Mucosa of descending colon (tissue), 3 donors: ENCODE measurements around the gene TMEM50B. TPM values are rescaled to one million over a fixed set of nuclear protein-coding genes. Genes with fewer than 3 reads are reported as not detected.

Source experiments
- ATAC-seq: fragments of 200-7000 bp; cut with Tn5 transposase; one replicate; pipeline ENCODE4 v1.9.1; 2020; ENCODE audit warnings: mild to moderate bottlenecking, moderate library complexity
- DNase-seq, 3 donors: peaks; one replicate each; pipeline ENCODE4 v3.0.0-alpha.2; 2020
- H3K36me3 ChIP-seq: fragments of 200-600 bp; one replicate; pipeline ENCODE4 v1.8.0; 2021; ENCODE audit warnings: low read depth, mild to moderate bottlenecking
- H3K4me1 ChIP-seq: fragments of 200-600 bp; one replicate; pipeline ENCODE4 v1.8.0; 2021; ENCODE audit warnings: low read depth, mild to moderate bottlenecking
- H3K4me3 ChIP-seq: fragments of 200-600 bp; one replicate; pipeline ENCODE4 v1.8.0; 2021; ENCODE audit warnings: mild to moderate bottlenecking
- H3K9me3 ChIP-seq: fragments of 200-600 bp; one replicate; pipeline ENCODE4 v1.8.0; 2021; ENCODE audit warnings: mild to moderate bottlenecking
- CTCF ChIP-seq: fragments of 200-600 bp; IDR thresholded peaks from one replicate; pipeline ENCODE4 v1.8.0; 2022; ENCODE audit warnings: antibody characterized with exemption, mild to moderate bottlenecking
- intact Hi-C, 2 donors: fragments of 100-400 bp; cut with DNase I in 1 of 2; cut with micrococcal nuclease in 1 of 2; formaldehyde crosslinking; loops; one replicate each; pipeline versions ENCODE4 v1.11.0 to v1.11.1; 2022; cut with DNase I, micrococcal nuclease
- total RNA-seq, 3 donors: library from RNA; stranded (reverse); fragmentation: NEBNext Ultra II Directional in 2 of 3; extraction: Animal tissue kit (Norgen Biotek cat#: 25700) in 2 of 3; gene quantifications; one replicate each; pipeline versions ENCODE4 v1.2.1 to v1.2.4, GENCODE V29; 2021 to 2023
- donor health status: DM: no; HTN: no; CAD: no; lungs with moderate emphysema.
- donor health status: DM: no; HTN: no; CAD: no.
- donor health status: DM: no; HTN: yes; CAD: no.

TMEM50B gene
- total RNA-seq, 3 donors from 2014 or later, result 40.5 to 53.1 (median 42.2) TPM

GRCh38 chr21:33406493-33406892, 73.3 kb downstream of the TMEM50B start:
- Histone ChIP-seq H3K4me1 (peaks cover 29% of the 10 kb centered on the region), H3K9me3 (no peaks in the 10 kb centered on the region), H3K4me3 (no peak overlapping the region), H3K36me3 (no peaks in the 10 kb centered on the region)
- ATAC-seq (no peak), DNase-seq (no peak)
- no peak for TF ChIP-seq CTCF
- intact Hi-C loops, result no loop called here

- H3K9me3 ChIP-seq, result no peaks in the 10 kb centered on the region
- peaks cover 21% of the 10 kb centered on the region for H3K4me1 ChIP-seq
- peak; percentile 66 to 79 (median 77) for DNase-seq
- H3K36me3 ChIP-seq, result no peaks in the 10 kb centered on the region
- peak overlapping the region; percentile 74 for H3K4me3 ChIP-seq
- intact Hi-C loops, result no loop called here
- TF ChIP-seq CTCF, result no peak
- ATAC-seq, result peak; percentile 72
Measured at GRCh38 chr21:33403786-33404585, 75.8 kb downstream of the TMEM50B start.

- DNase-seq, result peak; percentile 52 to 74 (median 69)
- H3K9me3 ChIP-seq, result no peaks in the 10 kb centered on the region
- intact Hi-C loops, result no loop called here
- H3K4me1 ChIP-seq, result peaks cover 21% of the 10 kb centered on the region
- H3K4me3 ChIP-seq, result peak within 1 kb of the TSS; percentile 74
- H3K36me3 ChIP-seq, result no peaks in the 10 kb centered on the region
- no peak for TF ChIP-seq CTCF
- ATAC-seq, result peak; percentile 45
Measured at GRCh38 chr21:33403128-33403785, 76.5 kb downstream of the TMEM50B start, which contains the start of gene IFNGR2. TSS of gene IFNGR2 (plus strand) at chr21:33403413. CDS start at chr21:33403544, 131 bp downstream.

GRCh38 chr21:33402001-33402979, 77.5 kb downstream of the TMEM50B start:
- no peaks in the 10 kb centered on the region for H3K9me3 ChIP-seq
- no peak overlapping the region for H3K4me3 ChIP-seq
- peaks cover 21% of the 10 kb centered on the region for H3K4me1 ChIP-seq
- H3K36me3 ChIP-seq, result no peaks in the 10 kb centered on the region
- ATAC-seq, result peak; percentile 4
- no peak for TF ChIP-seq CTCF
- intact Hi-C loops, result no loop called here
- peak; percentile 49 to 81 (median 60) for DNase-seq

- ATAC-seq (no peak), DNase-seq (no peak)
- Histone ChIP-seq H3K4me1 (peaks cover 18% of the 10 kb centered on the region), H3K36me3 (no peaks in the 10 kb centered on the region), H3K9me3 (no peaks in the 10 kb centered on the region), H3K4me3 (no peak overlapping the region)
- intact Hi-C loops, result no loop called here
- no peak for TF ChIP-seq CTCF
Measured at GRCh38 chr21:33401630-33401992, 78.2 kb downstream of the TMEM50B start.
